Common myeloid progenitor, CD34-positive (primary cell): ENCODE data around the gene LIPE.

ENCODE experiments used
- CTCF ChIA-PET: fragments of 350-600 bp; sonication (Branson Sonifier 250); formaldehyde crosslinking; loops from one replicate; lab custom pipeline; 2021; ENCODE audit warnings: antibody characterized with exemption; lab: Charles Lee
- POLR2A ChIA-PET: fragments of 350-600 bp; sonication (Branson Sonifier 250); formaldehyde crosslinking; loops from one replicate; lab custom pipeline; 2021; ENCODE audit warnings: antibody characterized with exemption; lab: Charles Lee
- DNase-seq, 3 donors: peaks; one replicate each; pipeline versions ENCODE4 v3.0.0 to v3.0.0-alpha.2; 2013
- H3K27ac ChIP-seq, 2 experiments: 1 replicate in 1 of 2; 2 replicates in 1 of 2; pipeline ENCODE4 v1.7.0; 2013; ENCODE audit warnings: inconsistent platforms in 2 of 2, low read length in 2 of 2, mild to moderate bottlenecking in 2 of 2, low read depth in 1 of 2, moderate library complexity in 1 of 2; ENCODE audit not compliant: severe bottlenecking in 2 of 2, insufficient read depth in 1 of 2, poor library complexity in 1 of 2
- H3K27me3 ChIP-seq, 5 experiments: replicated peaks in 2 of 5; 1 replicate in 3 of 5; 2 replicates in 2 of 5; pipeline versions ENCODE4 v1.6.1 to v1.7.0; 2013; ENCODE audit warnings: low read length in 4 of 5, mild to moderate bottlenecking in 2 of 5, moderate library complexity in 2 of 5, inconsistent platforms in 1 of 5; ENCODE audit not compliant: insufficient read depth in 5 of 5, control insufficient read depth in 4 of 5
- H3K36me3 ChIP-seq, 4 experiments: 1 replicate in 2 of 4; 2 replicates in 2 of 4; pipeline versions ENCODE4 v1.6.1 to v1.7.0; 2013; ENCODE audit warnings: low read length in 3 of 4, control low read depth in 1 of 4, mild to moderate bottlenecking in 1 of 4; ENCODE audit not compliant: control insufficient read depth in 4 of 4, insufficient read depth in 4 of 4
- H3K4me1 ChIP-seq, 4 experiments: 1 replicate in 3 of 4; 2 replicates in 1 of 4; pipeline versions ENCODE4 v1.6.1 to v1.7.1; 2013; ENCODE audit warnings: low read length in 3 of 4, mild to moderate bottlenecking in 3 of 4, control low read depth in 1 of 4, inconsistent platforms in 1 of 4, moderate library complexity in 1 of 4; ENCODE audit not compliant: control insufficient read depth in 4 of 4, insufficient read depth in 4 of 4; ENCODE audit errors: control extremely low read depth in 1 of 4
- H3K4me3 ChIP-seq, 7 experiments: 1 replicate in 4 of 7; 2 replicates in 3 of 7; pipeline versions ENCODE4 v1.5.1 to v1.7.0; 2013; ENCODE audit warnings: mild to moderate bottlenecking in 7 of 7, low read length in 6 of 7, moderate library complexity in 6 of 7, inconsistent platforms in 2 of 7, low read depth in 2 of 7, control low read depth in 1 of 7; ENCODE audit not compliant: insufficient read depth in 4 of 7, control insufficient read depth in 1 of 7; ENCODE audit errors: extremely low read depth in 1 of 7
- H3K9me3 ChIP-seq, 5 experiments: 1 replicate in 4 of 5; 2 replicates in 1 of 5; pipeline versions ENCODE4 v1.6.1 to v1.7.1; 2013; ENCODE audit warnings: low read length in 4 of 5, mild to moderate bottlenecking in 2 of 5, inconsistent platforms in 1 of 5, low read depth in 1 of 5, moderate library complexity in 1 of 5; ENCODE audit not compliant: control insufficient read depth in 4 of 5, insufficient read depth in 2 of 5; ENCODE audit errors: control extremely low read depth in 1 of 5
- WGBS: methylation state at CpG from one replicate; pipeline ENCODE4 v1.1.5; 2013; ENCODE audit not compliant: insufficient coverage; 5-methylcytosine and 5-hydroxymethylcytosine counted together

Gene LIPE

GRCh38 chr19:42421101-42421500 lies 6.1 kb downstream of the LIPE start:
- no peak for DNase-seq
- 84% methylated on average over 3 of the region's 4 CpGs for WGBS
- H3K36me3 ChIP-seq: peaks cover 0 to 2% (median 0%) of the 10 kb centered on the region in 4 experiments
- peaks cover 0 to 7% (median 0%) of the 10 kb centered on the region in 5 experiments for H3K27me3 ChIP-seq
- peaks cover 7 to 34% (median 25%) of the 10 kb centered on the region in 4 experiments for H3K4me1 ChIP-seq
- POLR2A ChIA-PET: no interaction called here
- H3K9me3 ChIP-seq: no peaks in the 10 kb centered on the region
- H3K4me3 ChIP-seq: no peak overlapping the region
- CTCF ChIA-PET: interaction anchor here (0.7 to 2.1 kb wide), 4 partner anchors 17 to 972 kb away, joined by 3 to 8 read pairs (median 7); no protein-coding TSS in a partner anchor
- no peak overlapping the region for H3K27ac ChIP-seq

GRCh38 chr19:42420055-42420544 lies 7.1 kb downstream of the LIPE start:
- 66% methylated on average over 7 of the region's 10 CpGs for WGBS
- no peak overlapping the region for H3K27ac ChIP-seq
- CTCF ChIA-PET: interaction anchor here (0.9 to 2.1 kb wide), 5 partner anchors 9 to 21 kb away, joined by 3 to 8 read pairs (median 7); no protein-coding TSS in a partner anchor
- no peaks in the 10 kb centered on the region for H3K9me3 ChIP-seq
- H3K36me3 ChIP-seq: peaks cover 0 to 2% (median 0%) of the 10 kb centered on the region in 4 experiments
- H3K4me1 ChIP-seq: peaks cover 7 to 34% (median 25%) of the 10 kb centered on the region in 4 experiments
- POLR2A ChIA-PET: no interaction called here
- no peak overlapping the region for H3K4me3 ChIP-seq
- peaks cover 0 to 7% (median 0%) of the 10 kb centered on the region in 5 experiments for H3K27me3 ChIP-seq
- DNase-seq: peak; percentile 59 to 77 (median 73)

DNA sequence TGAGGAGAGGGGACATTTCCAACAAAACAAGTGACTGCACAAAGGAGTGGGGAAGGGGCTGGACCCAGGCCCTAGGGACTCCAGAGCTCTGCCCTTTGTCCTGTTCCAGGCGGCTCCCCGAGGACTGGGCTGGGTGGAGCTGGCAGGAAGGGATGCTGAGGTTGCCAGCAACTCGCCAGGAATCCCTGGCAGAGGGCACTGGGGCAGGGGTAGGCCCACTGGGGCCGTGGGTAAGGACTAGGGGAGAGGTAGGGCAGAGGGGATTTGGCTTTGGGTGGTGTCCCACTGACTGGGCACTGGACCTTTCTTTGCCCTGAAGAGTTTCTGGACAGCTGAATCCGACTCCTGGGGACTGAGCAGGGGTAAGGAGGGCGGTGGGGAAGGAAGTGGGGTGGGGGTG lies 7.9 kb downstream of the LIPE start:
- Histone ChIP-seq H3K4me1 (peaks cover 7 to 34% (median 23%) of the 10 kb centered on the region in 4 experiments), H3K27me3 (peaks cover 0 to 5% (median 0%) of the 10 kb centered on the region in 5 experiments), H3K36me3 (peaks cover 0 to 2% (median 0%) of the 10 kb centered on the region in 4 experiments), H3K9me3 (no peaks in the 10 kb centered on the region), H3K4me3 (no peak overlapping the region), H3K27ac (no peak overlapping the region)
- no peak for DNase-seq
- CTCF ChIA-PET: interaction anchor here (1.9 kb wide), 1 partner anchor 19 kb away, joined by 7 read pairs; no protein-coding TSS in a partner anchor
- 100% methylated on average over 3 of the region's 6 CpGs for WGBS
- POLR2A ChIA-PET: no interaction called here

GRCh38 chr19:42412661-42413076 lies 14.5 kb downstream of the LIPE start:
- DNase-seq: no peak
- no peaks in the 10 kb centered on the region for H3K9me3 ChIP-seq
- WGBS: 97% methylated on average over 3 of the region's 4 CpGs
- no peaks in the 10 kb centered on the region for H3K27me3 ChIP-seq
- peaks cover 0 to 14% (median 4%) of the 10 kb centered on the region in 4 experiments for H3K36me3 ChIP-seq
- no peak overlapping the region for H3K27ac ChIP-seq
- CTCF ChIA-PET: no interaction called here
- POLR2A ChIA-PET: interaction anchor here (0.6 kb wide), 1 partner anchor 373 kb away, joined by 3 read pairs; no protein-coding TSS in a partner anchor
- no peaks in the 10 kb centered on the region for H3K4me1 ChIP-seq
- no peak overlapping the region for H3K4me3 ChIP-seq

GRCh38 chr19:42412227-42412626 lies 15.0 kb downstream of the LIPE start:
- CTCF ChIA-PET: no interaction called here
- WGBS: 98% methylated on average over 7 of the region's 7 CpGs

GRCh38 chr19:42411581-42412178 lies 15.5 kb downstream of the LIPE start:
- 100% methylated on average over 6 of the region's 8 CpGs for WGBS
- DNase-seq: no peak
- Histone ChIP-seq H3K36me3 (peaks cover 2 to 24% (median 9%) of the 10 kb centered on the region in 4 experiments), H3K4me1 (no peaks in the 10 kb centered on the region), H3K4me3 (no peak overlapping the region), H3K27me3 (no peaks in the 10 kb centered on the region), H3K27ac (no peak overlapping the region), H3K9me3 (no peaks in the 10 kb centered on the region)
- ChIA-PET CTCF (interaction anchor here (0.9 kb wide), 1 partner anchor 8 kb away, joined by 3 read pairs; no protein-coding TSS in a partner anchor), POLR2A (no interaction called here)

More at GRCh38 chr19:42412227-42412626, 15.0 kb downstream of the LIPE start:
- H3K27ac ChIP-seq: no peak overlapping the region
- H3K27me3 ChIP-seq: no peaks in the 10 kb centered on the region
- H3K4me3 ChIP-seq: no peak overlapping the region
- H3K4me1 ChIP-seq: no peaks in the 10 kb centered on the region
- H3K9me3 ChIP-seq: no peaks in the 10 kb centered on the region
- no peak for DNase-seq
- peaks cover 2 to 18% (median 7%) of the 10 kb centered on the region in 4 experiments for H3K36me3 ChIP-seq
- POLR2A ChIA-PET: no interaction called here

- H3K4me3 ChIP-seq: no peak overlapping the region
- H3K36me3 ChIP-seq: peaks cover 0 to 25% (median 11%) of the 10 kb centered on the region in 4 experiments
- ChIA-PET POLR2A (no interaction called here), CTCF (interaction anchor here (1.7 kb wide), 1 partner anchor 9 kb away, joined by 8 read pairs; no protein-coding TSS in a partner anchor)
- H3K4me1 ChIP-seq: no peaks in the 10 kb centered on the region
- H3K9me3 ChIP-seq: no peaks in the 10 kb centered on the region
- H3K27me3 ChIP-seq: no peaks in the 10 kb centered on the region
- H3K27ac ChIP-seq: no peak overlapping the region
- no peak for DNase-seq
- 96% methylated on average over 30 of the region's 30 CpGs for WGBS
These were observed 16.8 kb downstream of the LIPE start for GRCh38 chr19:42410371-42410770.
